H1 (cell line): Measurements from ENCODE around the gene GLE1.

ENCODE experiments used
- BRCA1 ChIP-seq: IDR thresholded peaks from 2 replicates; pipeline ENCODE4 v1.6.1; 2012; ENCODE audit warnings: low read depth, low read length, improper control_type of control experiment
- EZH2 ChIP-seq: fragments of 200-600 bp; sonication (generic); IDR thresholded peaks from 2 replicates; pipeline ENCODE4 v1.7.1; 2012; ENCODE audit warnings: low read depth, mild to moderate bottlenecking, moderate library complexity, low read length, inconsistent platforms; ENCODE audit not compliant: severe bottlenecking
- MAFK ChIP-seq: IDR thresholded peaks from 2 replicates; pipeline ENCODE4 v1.6.1; 2012; ENCODE audit warnings: low read depth, mild to moderate bottlenecking, improper control_type of control experiment, low read length
- NANOG ChIP-seq: IDR thresholded peaks from 2 replicates; pipeline ENCODE4 v1.6.1; 2011; ENCODE audit warnings: low read length, low read depth, mild to moderate bottlenecking, inconsistent platforms; ENCODE audit not compliant: insufficient read depth, poor library complexity, severe bottlenecking
- NRF1 ChIP-seq: IDR thresholded peaks from 2 replicates; pipeline ENCODE4 v1.6.1; 2011; ENCODE audit warnings: mild to moderate bottlenecking, low read depth, low read length, improper control_type of control experiment
- RAD21 ChIP-seq, 2 experiments: IDR thresholded peaks in 1 of 2; conservative IDR thresholded peaks in 1 of 2; 2 replicates each; pipeline ENCODE4 v1.6.1; 2011; ENCODE audit warnings: low read depth in 2 of 2, low read length in 2 of 2, improper control_type of control experiment in 1 of 2, inconsistent platforms in 1 of 2, mild to moderate bottlenecking in 1 of 2, moderate library complexity in 1 of 2
- RFX5 ChIP-seq: IDR thresholded peaks from 2 replicates; pipeline ENCODE4 v1.6.1; 2011; ENCODE audit warnings: low read depth, low read length, improper control_type of control experiment, borderline replicate concordance
- SP4 ChIP-seq: IDR thresholded peaks from 2 replicates; pipeline ENCODE4 v1.6.1; 2012; ENCODE audit warnings: low read length, inconsistent platforms
- TAF1 ChIP-seq: IDR thresholded peaks from 2 replicates; pipeline ENCODE4 v1.6.1; 2011; ENCODE audit warnings: mild to moderate bottlenecking, low read depth, low read length
- TF ChIP-seq, protein P1 (sequence below), 3 experiments: IDR thresholded peaks; 1 replicate in 2 of 3; 2 replicates in 1 of 3; pipeline versions ENCODE4 v1.5.1 to v1.6.1; 2011; ENCODE audit warnings: low read length in 3 of 3, mild to moderate bottlenecking in 3 of 3, inconsistent platforms in 2 of 3, low read depth in 1 of 3, moderate library complexity in 1 of 3; ENCODE audit not compliant: insufficient read depth in 1 of 3; ENCODE audit errors: control extremely low read depth in 1 of 3

DNA sequence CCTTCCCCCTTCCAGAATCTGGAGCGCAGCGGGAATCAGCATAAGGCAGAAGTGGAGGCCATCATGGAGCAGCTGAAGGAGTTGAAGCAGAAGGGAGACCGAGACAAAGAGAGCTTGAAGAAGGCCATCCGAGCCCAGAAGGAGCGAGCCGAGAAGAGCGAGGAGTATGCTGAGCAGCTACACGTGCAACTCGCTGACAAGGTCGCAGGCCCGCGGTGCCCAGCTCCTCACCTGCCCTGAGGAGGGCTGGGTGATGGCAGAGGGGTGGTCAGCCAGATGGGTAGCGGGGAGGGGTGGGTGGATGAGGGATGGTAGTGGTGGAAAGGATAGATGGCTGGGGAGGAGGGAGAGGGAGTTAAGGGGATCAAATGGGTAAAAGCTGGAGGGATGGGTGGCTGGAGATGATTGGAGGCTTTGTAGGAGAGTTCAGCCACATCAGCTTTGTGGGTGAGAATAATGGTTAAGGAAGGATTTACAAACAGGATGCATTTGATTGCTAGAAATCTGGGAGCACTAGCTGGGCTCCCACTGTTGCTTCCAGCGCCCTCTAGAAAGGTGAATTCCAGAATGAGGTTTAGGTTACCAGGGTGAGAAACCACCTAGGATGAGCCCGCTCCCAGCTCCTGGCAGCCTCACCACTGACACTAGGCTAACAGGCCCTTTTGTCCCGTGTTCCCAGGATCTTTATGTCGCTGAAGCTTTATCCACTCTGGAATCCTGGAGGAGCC lies 19.7 kb upstream of the GLE1 start:
- no peak for TF ChIP-seq RAD21 (IDR thresholded peaks at IDR 0.05 in 1 of 2, conservative IDR thresholded peaks at IDR 0.05 in 1 of 2; ENCODE audit: low read depth in 2 of 2, low read length in 2 of 2)
- TF ChIP-seq RFX5 = no peak
- TF ChIP-seq, protein P1, sequence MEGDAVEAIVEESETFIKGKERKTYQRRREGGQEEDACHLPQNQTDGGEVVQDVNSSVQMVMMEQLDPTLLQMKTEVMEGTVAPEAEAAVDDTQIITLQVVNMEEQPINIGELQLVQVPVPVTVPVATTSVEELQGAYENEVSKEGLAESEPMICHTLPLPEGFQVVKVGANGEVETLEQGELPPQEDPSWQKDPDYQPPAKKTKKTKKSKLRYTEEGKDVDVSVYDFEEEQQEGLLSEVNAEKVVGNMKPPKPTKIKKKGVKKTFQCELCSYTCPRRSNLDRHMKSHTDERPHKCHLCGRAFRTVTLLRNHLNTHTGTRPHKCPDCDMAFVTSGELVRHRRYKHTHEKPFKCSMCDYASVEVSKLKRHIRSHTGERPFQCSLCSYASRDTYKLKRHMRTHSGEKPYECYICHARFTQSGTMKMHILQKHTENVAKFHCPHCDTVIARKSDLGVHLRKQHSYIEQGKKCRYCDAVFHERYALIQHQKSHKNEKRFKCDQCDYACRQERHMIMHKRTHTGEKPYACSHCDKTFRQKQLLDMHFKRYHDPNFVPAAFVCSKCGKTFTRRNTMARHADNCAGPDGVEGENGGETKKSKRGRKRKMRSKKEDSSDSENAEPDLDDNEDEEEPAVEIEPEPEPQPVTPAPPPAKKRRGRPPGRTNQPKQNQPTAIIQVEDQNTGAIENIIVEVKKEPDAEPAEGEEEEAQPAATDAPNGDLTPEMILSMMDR (IDR thresholded peaks at IDR 0.05; ENCODE audit: control extremely low read depth in 1 of 3, insufficient read depth in 1 of 3, low read depth in 1 of 3, low read length in 3 of 3) = peak in 1 of 3 experiments; percentile 1; a peak in 1 of 4 replicates
- no peak for TF ChIP-seq TAF1
- no peak for TF ChIP-seq NRF1
- no peak for TF ChIP-seq MAFK
- no peak for TF ChIP-seq NANOG
- no peak for TF ChIP-seq BRCA1
- TF ChIP-seq EZH2 = no peak
- no peak for TF ChIP-seq SP4
